ENCODE data around the gene SLC25A1.
A peak's percentile ranks its signal among the peaks of the same experiment; 100 is the strongest.

DNA sequence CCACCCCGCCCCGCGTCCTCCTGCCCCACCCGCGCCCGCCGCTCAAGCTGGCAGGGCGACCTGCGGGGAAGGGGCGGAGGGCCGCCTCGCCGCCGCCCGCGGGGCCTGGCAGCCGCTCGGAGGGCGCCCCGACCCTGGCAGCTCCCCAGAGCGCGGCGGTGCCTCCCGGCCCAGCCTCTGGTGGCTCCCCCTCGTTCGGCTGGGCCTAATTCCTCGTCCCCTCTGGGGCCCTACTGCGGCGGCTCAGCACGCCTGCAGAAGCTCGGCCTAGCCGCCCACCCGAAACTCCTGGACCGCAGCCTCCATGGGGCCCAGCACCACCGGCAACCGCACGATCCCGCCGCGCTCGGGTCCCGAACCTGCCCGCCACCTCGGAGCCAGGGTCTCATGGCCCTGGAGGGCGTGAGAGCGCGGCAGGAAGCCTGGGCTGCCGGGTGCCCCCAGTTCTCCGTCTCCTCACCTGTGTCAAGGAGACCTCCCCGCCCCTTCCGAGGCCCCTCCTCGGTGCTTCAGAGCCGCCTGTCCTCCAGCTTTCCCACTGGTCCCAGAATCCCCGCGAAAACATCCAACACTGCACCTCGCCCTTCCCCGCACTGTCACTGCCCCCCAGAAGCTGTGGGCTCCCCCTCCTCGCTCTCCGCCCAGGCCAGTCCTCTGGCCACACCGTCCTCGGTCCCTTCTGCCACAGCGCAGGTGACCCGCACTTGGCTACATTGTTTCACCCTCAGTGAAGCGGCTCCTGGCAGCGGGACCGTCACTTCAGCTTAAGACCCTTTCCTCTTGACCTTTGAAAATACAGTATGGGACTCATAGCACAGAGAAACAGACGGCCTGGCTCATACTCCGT is 27.8 kb downstream of the SLC25A1 start:
- TF ChIP-seq CTCF (IDR thresholded peaks at IDR 0.05; ENCODE audit: poor library complexity, severe bottlenecking), result no peak
- no peak for TF ChIP-seq RAD21 (conservative IDR thresholded peaks at IDR 0.05)
- no peak for TF ChIP-seq MXI1 (conservative IDR thresholded peaks at IDR 0.05; ENCODE audit: poor library complexity, severe bottlenecking)
- TF ChIP-seq EZH2 (IDR thresholded peaks at IDR 0.05; ENCODE audit: borderline replicate concordance, insufficient read depth, low read length, poor library complexity, severe bottlenecking), result peak; percentile 97
- no peak for TF ChIP-seq POLR2AphosphoS5 (IDR thresholded peaks at IDR 0.05)
- no peak for TF ChIP-seq TAF1 (IDR thresholded peaks at IDR 0.05; ENCODE audit: low read depth)

Data from neural cell (in vitro differentiated cells).